OCI-LY7 (cell line): ENCODE data around the gene LPP. TPM values are rescaled to one million over a fixed set of nuclear protein-coding genes. Genes with fewer than 3 reads are reported as not detected.

Experiments
- BruUV-seq: library from RNA; stranded (reverse); fragments of 400-500 nt; replicated peaks from 2 replicates; lab custom pipeline; 2021; lab: Mats Ljungman, UMichigan
- CTCF ChIA-PET: fragments of 300-600 bp; sonication (Branson Sonifier 250); formaldehyde crosslinking; loops from one replicate; lab custom pipeline; 2022; ENCODE audit warnings: antibody characterized with exemption; ENCODE audit not compliant: unreplicated experiment; lab: Charles Lee
- POLR2A ChIA-PET: fragments of 300-600 bp; sonication (Branson Sonifier 250); formaldehyde crosslinking; loops from one replicate; lab custom pipeline; 2022; ENCODE audit warnings: antibody characterized with exemption; lab: Charles Lee
- DNase-seq: peaks from one replicate; pipeline ENCODE4 v3.0.0-alpha.2; 2015; ENCODE audit warnings: low spot score
- H2AFZ ChIP-seq: fragments of 200-600 bp; sonication (generic), shearing (Covaris generic); 2 replicates; pipeline ENCODE4 v1.6.1; 2014; ENCODE audit warnings: mild to moderate bottlenecking, antibody characterized with exemption, low read length, moderate library complexity
- H3K27ac ChIP-seq: fragments of 200-600 bp; sonication (generic); 2 replicates; pipeline ENCODE4 v1.5.1; 2014; ENCODE audit warnings: mixed run types, low read depth, mild to moderate bottlenecking, moderate library complexity, low read length, inconsistent platforms; ENCODE audit not compliant: poor library complexity, severe bottlenecking
- H3K36me3 ChIP-seq: fragments of 200-600 bp; sonication (generic); 2 replicates; pipeline ENCODE4 v1.6.1; 2014; ENCODE audit warnings: mild to moderate bottlenecking, antibody characterized with exemption, low read length, moderate library complexity, mixed read lengths; ENCODE audit not compliant: insufficient read depth
- H3K4me1 ChIP-seq: fragments of 200-600 bp; sonication (generic); 2 replicates; pipeline ENCODE4 v1.5.1; 2014; ENCODE audit warnings: mild to moderate bottlenecking, low read length; ENCODE audit not compliant: insufficient read depth, poor library complexity, severe bottlenecking
- H3K4me2 ChIP-seq: fragments of 200-600 bp; sonication (generic); 2 replicates; pipeline ENCODE4 v1.6.1; 2014; ENCODE audit warnings: mild to moderate bottlenecking, low read length
- H3K4me3 ChIP-seq: fragments of 200-600 bp; sonication (generic); 2 replicates; pipeline ENCODE4 v1.5.1; 2014; ENCODE audit warnings: mild to moderate bottlenecking, low read depth, low read length; ENCODE audit not compliant: poor library complexity, severe bottlenecking
- H3K79me2 ChIP-seq: fragments of 200-600 bp; sonication (generic); 2 replicates; pipeline ENCODE4 v1.6.1; 2016; ENCODE audit warnings: low read depth, mild to moderate bottlenecking, low read length, moderate library complexity, mixed read lengths; ENCODE audit not compliant: insufficient read depth
- H3K9me2 ChIP-seq: fragments of 200-600 bp; sonication (generic); 2 replicates; pipeline ENCODE4 v1.6.1; 2016; ENCODE audit warnings: mild to moderate bottlenecking, low read length, mixed read lengths; ENCODE audit not compliant: insufficient read depth
- H3K9me3 ChIP-seq: fragments of 200-600 bp; sonication (generic); 2 replicates; pipeline ENCODE4 v1.6.1; 2014; ENCODE audit warnings: mild to moderate bottlenecking, mixed run types, low read length, mixed read lengths
- H4K20me1 ChIP-seq: fragments of 200-600 bp; sonication (generic); 2 replicates; pipeline ENCODE4 v1.6.1; 2014; ENCODE audit warnings: mild to moderate bottlenecking, antibody characterized with exemption, low read length, moderate library complexity, mixed read lengths; ENCODE audit not compliant: insufficient read depth
- EZH2phosphoT487 ChIP-seq: fragments of 200-600 bp; sonication (generic); IDR thresholded peaks from 2 replicates; pipeline ENCODE4 v1.6.1; 2018; ENCODE audit warnings: low read depth, borderline replicate concordance, mild to moderate bottlenecking, mixed run types, antibody characterized with exemption, low read length, moderate library complexity, mixed read lengths
- intact Hi-C: fragments of 100-400 bp; cut with micrococcal nuclease; formaldehyde crosslinking; loops from one replicate; pipeline ENCODE4 v1.10.0; 2022; ENCODE audit not compliant: unreplicated experiment
- total RNA-seq, 2 experiments: library from RNA; depleted of rRNA in 1 of 2; stranded (reverse); fragments of >200 nt in 1 of 2; shearing (Covaris generic) in 1 of 2; gene quantifications; 2 replicates each; pipeline ENCODE4 v1.2.3, GENCODE V29; 2014 to 2022
- TF ChIP-seq, protein P1 (sequence below): fragments of 200-600 bp; sonication (generic); conservative IDR thresholded peaks from 2 replicates; pipeline ENCODE4 v1.5.1; 2014; ENCODE audit warnings: mild to moderate bottlenecking, antibody characterized with exemption, low read length, moderate library complexity, mixed read lengths

Gene LPP
- total RNA-seq, 2 experiments from 2014 or later, result 10.9 to 119 TPM

DNA sequence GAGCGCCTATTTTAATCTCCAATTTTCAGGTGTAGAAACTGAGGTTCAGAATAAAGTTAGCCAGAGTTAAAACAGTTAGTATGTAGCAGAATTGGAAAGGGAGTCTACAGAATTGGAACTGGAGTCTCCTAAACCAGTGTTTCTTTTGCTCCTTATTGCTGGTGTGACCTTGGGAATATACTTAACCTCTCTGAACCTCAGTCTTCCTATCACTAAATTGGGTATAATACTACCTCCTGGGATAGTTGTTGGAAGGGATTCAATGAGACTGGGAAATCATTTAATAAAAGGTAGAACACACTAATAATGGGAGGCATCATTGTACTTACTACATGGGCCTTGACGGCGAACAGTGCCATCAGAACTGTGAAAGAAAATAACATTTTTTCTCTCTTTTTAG, 55.1 kb downstream of the LPP start:
- DNase-seq, result no peak
- no peaks in the 10 kb centered on the region for H3K9me2 ChIP-seq
- TF ChIP-seq EZH2phosphoT487, result no peak
- TF ChIP-seq, protein P1, sequence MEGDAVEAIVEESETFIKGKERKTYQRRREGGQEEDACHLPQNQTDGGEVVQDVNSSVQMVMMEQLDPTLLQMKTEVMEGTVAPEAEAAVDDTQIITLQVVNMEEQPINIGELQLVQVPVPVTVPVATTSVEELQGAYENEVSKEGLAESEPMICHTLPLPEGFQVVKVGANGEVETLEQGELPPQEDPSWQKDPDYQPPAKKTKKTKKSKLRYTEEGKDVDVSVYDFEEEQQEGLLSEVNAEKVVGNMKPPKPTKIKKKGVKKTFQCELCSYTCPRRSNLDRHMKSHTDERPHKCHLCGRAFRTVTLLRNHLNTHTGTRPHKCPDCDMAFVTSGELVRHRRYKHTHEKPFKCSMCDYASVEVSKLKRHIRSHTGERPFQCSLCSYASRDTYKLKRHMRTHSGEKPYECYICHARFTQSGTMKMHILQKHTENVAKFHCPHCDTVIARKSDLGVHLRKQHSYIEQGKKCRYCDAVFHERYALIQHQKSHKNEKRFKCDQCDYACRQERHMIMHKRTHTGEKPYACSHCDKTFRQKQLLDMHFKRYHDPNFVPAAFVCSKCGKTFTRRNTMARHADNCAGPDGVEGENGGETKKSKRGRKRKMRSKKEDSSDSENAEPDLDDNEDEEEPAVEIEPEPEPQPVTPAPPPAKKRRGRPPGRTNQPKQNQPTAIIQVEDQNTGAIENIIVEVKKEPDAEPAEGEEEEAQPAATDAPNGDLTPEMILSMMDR, result no peak
- CTCF ChIA-PET, result no interaction called here
- no peak overlapping the region for H3K4me3 ChIP-seq
- no peak overlapping the region for H3K4me2 ChIP-seq
- H3K36me3 ChIP-seq, result no peaks in the 10 kb centered on the region
- H2AFZ ChIP-seq, result no peak overlapping the region
- POLR2A ChIA-PET, result interaction anchor here (0.5 to 1.5 kb wide), 4 partner anchors 9 to 197 kb away, joined by 3 to 4 read pairs (median 4); no protein-coding TSS in a partner anchor
- H3K79me2 ChIP-seq, result no peaks in the 10 kb centered on the region
- no peaks in the 10 kb centered on the region for H3K9me3 ChIP-seq
- H3K4me1 ChIP-seq, result peaks cover 56% of the 10 kb centered on the region
- H3K27ac ChIP-seq, result no peak overlapping the region
- intact Hi-C loops, result no loop called here
- BruUV-seq, result no TSS peak
- H4K20me1 ChIP-seq, result no peaks in the 10 kb centered on the region

DNA sequence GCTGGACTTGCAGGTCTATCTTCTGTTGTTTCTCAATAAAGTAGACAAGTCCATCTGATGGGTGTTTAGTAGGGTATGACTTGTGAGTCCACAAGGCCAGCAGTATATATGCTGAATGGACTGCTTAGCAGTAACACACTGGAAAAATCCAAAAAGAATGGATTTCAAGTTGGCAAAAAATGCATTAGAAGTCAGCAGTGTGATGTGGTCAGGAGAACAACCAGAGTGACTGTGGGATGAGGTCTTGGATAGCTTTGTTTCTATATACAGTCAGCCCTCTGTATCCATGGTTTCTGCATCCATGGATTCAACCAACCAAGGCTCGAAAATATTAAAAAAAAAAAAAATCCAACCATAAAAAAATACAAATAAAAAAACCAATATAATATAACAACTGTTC, 55.8 kb downstream of the LPP start:
- Histone ChIP-seq H3K27ac (no peak overlapping the region), H3K36me3 (no peaks in the 10 kb centered on the region), H3K79me2 (no peaks in the 10 kb centered on the region), H3K4me2 (no peak overlapping the region), H4K20me1 (no peaks in the 10 kb centered on the region), H3K9me2 (no peaks in the 10 kb centered on the region), H3K4me3 (no peak overlapping the region), H2AFZ (no peak overlapping the region), H3K9me3 (no peaks in the 10 kb centered on the region), H3K4me1 (peaks cover 63% of the 10 kb centered on the region)
- DNase-seq, result no peak
- intact Hi-C loops, result no loop called here
- CTCF ChIA-PET, result no interaction called here
- no TSS peak for BruUV-seq
- TF ChIP-seq, protein P1, result no peak
- no peak for TF ChIP-seq EZH2phosphoT487
- POLR2A ChIA-PET, result interaction anchor here (0.7 to 1.5 kb wide), 5 partner anchors 30 to 539 kb away, joined by 3 to 4 read pairs (median 4); no protein-coding TSS in a partner anchor

DNA sequence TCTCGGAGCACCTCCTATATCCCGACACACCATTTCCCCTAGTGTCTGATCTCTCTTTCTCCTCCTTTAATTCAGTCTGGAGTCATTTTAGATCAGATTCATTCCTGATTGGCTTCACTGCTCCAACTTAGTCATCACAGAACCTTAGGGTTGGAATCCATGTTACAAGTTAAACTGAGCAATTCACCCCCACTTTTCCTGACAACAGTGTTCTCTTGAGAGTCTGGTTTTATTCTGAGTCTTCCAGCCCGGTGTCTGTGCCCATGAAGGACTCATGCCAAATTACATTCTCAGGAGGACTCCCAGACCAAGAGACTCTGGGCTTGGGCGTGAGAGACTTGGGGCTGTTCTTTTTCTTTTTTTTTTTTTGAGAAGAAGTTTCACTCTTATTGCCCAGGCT, 57.5 kb downstream of the LPP start:
- Histone ChIP-seq H3K36me3 (no peaks in the 10 kb centered on the region), H4K20me1 (no peaks in the 10 kb centered on the region), H3K79me2 (peaks cover 5% of the 10 kb centered on the region; the same call in 1 of the 2 replicates), H3K4me3 (no peak overlapping the region), H3K4me2 (no peak overlapping the region), H3K9me2 (no peaks in the 10 kb centered on the region), H3K27ac (no peak overlapping the region), H2AFZ (no peak overlapping the region), H3K9me3 (no peaks in the 10 kb centered on the region), H3K4me1 (peaks cover 72% of the 10 kb centered on the region)
- TF ChIP-seq EZH2phosphoT487, result no peak
- TF ChIP-seq, protein P1, result no peak
- ChIA-PET POLR2A (interaction anchor here (0.7 to 1.3 kb wide), 4 partner anchors 9 to 311 kb away, joined by 3 to 5 read pairs (median 3); no protein-coding TSS in a partner anchor), CTCF (no interaction called here)
- no peak for DNase-seq
- BruUV-seq, result no TSS peak
- intact Hi-C loops, result no loop called here
